CD4-positive, alpha-beta memory T cell (primary cell): ENCODE measurements around the gene EDEM2. TPM values are rescaled to one million over a fixed set of nuclear protein-coding genes. Genes with fewer than 3 reads are reported as not detected.
"Not testable (repeated sequence)": the region's sequence is repeated elsewhere in the genome, so short reads cannot be mapped to it uniquely, and the experiment has no call there.

Source experiments
- CTCF ChIA-PET: fragments of 350-600 bp; sonication (Branson Sonifier 250); formaldehyde crosslinking; loops from one replicate; lab custom pipeline; 2021; ENCODE audit warnings: inconsistent platforms; ENCODE audit not compliant: partially characterized antibody; lab: Charles Lee
- POLR2A ChIA-PET: fragments of 350-600 bp; sonication (Branson Sonifier 250); formaldehyde crosslinking; loops from one replicate; lab custom pipeline; 2021; ENCODE audit not compliant: partially characterized antibody; lab: Charles Lee
- DNase-seq, 5 donors: peaks; one replicate each; pipeline versions ENCODE4 v3.0.0 to v3.0.0-alpha.2; 2020 to 2022; ENCODE audit warnings: mixed read lengths in 1 of 5
- H3K27ac ChIP-seq: one replicate; pipeline ENCODE4 v1.7.0; 2013; ENCODE audit warnings: low read depth, low read length
- H3K27me3 ChIP-seq: 2 replicates; pipeline ENCODE4 v1.7.0; 2013; ENCODE audit warnings: mild to moderate bottlenecking, low read length, moderate library complexity; ENCODE audit not compliant: insufficient read depth
- H3K36me3 ChIP-seq: 2 replicates; pipeline ENCODE4 v1.7.0; 2013; ENCODE audit warnings: mild to moderate bottlenecking, low read length, moderate library complexity; ENCODE audit not compliant: insufficient read depth
- H3K4me1 ChIP-seq: 2 replicates; pipeline ENCODE4 v1.7.0; 2013; ENCODE audit warnings: mild to moderate bottlenecking, low read length, moderate library complexity; ENCODE audit not compliant: insufficient read depth
- H3K4me3 ChIP-seq, 2 donors: one replicate each; pipeline ENCODE4 v1.7.0; 2013; ENCODE audit warnings: low read length in 2 of 2, mild to moderate bottlenecking in 1 of 2
- H3K9me3 ChIP-seq, 2 donors: one replicate each; pipeline ENCODE4 v1.7.0; 2013; ENCODE audit warnings: low read length in 2 of 2, control low read depth in 1 of 2; ENCODE audit not compliant: control insufficient read depth in 1 of 2
- H3K27ac Mint-ChIP-seq, 7 donors: one replicate each; pipeline ENCODE4 v1.8.0; 2020 to 2021; ENCODE audit warnings: mixed read lengths in 7 of 7, mild to moderate bottlenecking in 6 of 7, inconsistent platforms in 3 of 7, moderate library complexity in 3 of 7
- H3K27me3 Mint-ChIP-seq, 2 donors: one replicate each; pipeline ENCODE4 v1.8.0; 2020 to 2021; ENCODE audit warnings: mixed read lengths in 2 of 2
- H3K36me3 Mint-ChIP-seq, 2 donors: one replicate each; pipeline ENCODE4 v1.8.0; 2020 to 2021; ENCODE audit warnings: mixed read lengths in 2 of 2, inconsistent platforms in 1 of 2, mild to moderate bottlenecking in 1 of 2
- H3K4me1 Mint-ChIP-seq, 4 donors: one replicate each; pipeline ENCODE4 v1.8.0; 2020 to 2021; ENCODE audit warnings: mixed read lengths in 4 of 4, mild to moderate bottlenecking in 1 of 4
- H3K4me3 Mint-ChIP-seq, 8 donors: one replicate each; pipeline ENCODE4 v1.8.0; 2020 to 2021; ENCODE audit warnings: mixed read lengths in 8 of 8, mild to moderate bottlenecking in 7 of 8, moderate library complexity in 6 of 8, inconsistent platforms in 3 of 8
- H3K9me3 Mint-ChIP-seq, 8 donors: one replicate each; pipeline ENCODE4 v1.8.0; 2020 to 2021; ENCODE audit warnings: mixed read lengths in 8 of 8, mild to moderate bottlenecking in 5 of 8, inconsistent platforms in 3 of 8, moderate library complexity in 1 of 8
- intact Hi-C: fragments of 100-400 bp; cut with micrococcal nuclease; formaldehyde crosslinking; loops from one replicate; pipeline ENCODE4 v1.15.1; 2023
- polyA plus RNA-seq, 2 donors: library from polyadenylated mRNA; unstranded; fragments of 300-500 nt; fragmentation: Illumina TruSeq; gene quantifications; one replicate each; pipeline ENCODE4 v1.2.3, GENCODE V29; 2021
- total RNA-seq, 2 experiments: library from RNA; stranded (reverse); gene quantifications; one replicate each; pipeline ENCODE4 v1.2.3, GENCODE V29; 2021

The EDEM2 gene
- total and polyA plus RNA-seq, 4 experiments from 2014 or later, result 27.2 to 62.1 (median 39.8) TPM

DNA sequence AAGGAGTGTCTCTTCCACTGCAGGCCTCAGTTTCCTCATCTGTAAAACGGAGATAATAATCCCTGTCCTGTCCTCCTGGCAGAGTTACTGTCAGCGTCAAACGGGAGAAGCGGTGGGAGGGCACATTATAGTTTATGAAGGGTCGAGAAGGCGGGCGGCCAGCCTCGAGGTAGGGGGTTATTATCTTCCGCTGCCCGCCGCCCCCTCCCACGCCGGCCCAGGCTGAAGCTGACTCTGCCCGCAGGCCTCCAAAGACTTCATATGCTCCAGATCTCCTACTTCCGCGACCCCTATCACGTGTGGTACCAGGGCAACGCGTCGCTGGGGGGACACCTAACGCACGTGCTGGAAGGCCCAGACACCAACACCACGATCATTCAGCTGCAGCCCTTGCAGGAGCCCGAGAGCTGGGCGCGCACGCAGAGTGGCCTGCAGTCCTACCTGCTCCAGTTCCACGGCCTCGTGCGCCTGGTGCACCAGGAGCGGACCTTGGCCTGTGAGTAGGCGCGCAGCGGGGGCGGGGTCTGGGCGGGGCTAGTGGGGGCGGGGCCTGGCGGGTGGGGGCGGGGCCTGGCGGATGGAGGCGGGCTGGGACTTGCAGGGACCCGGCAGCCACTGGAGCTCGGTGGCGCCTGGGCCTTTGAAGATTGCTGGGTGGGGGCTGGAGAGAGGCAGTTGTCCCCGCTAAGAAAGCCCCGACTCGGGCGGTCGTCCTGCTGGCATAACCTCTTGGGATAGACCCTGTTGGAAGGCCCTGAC is 27.5 kb upstream of the EDEM2 start:
- no peak overlapping the region for H3K4me3 Mint-ChIP-seq
- Histone ChIP-seq H3K27ac (no peak overlapping the region), H3K27me3 (no peaks in the 10 kb centered on the region), H3K4me3 (no peak overlapping the region), H3K9me3 (no peaks in the 10 kb centered on the region), H3K36me3 (no peaks in the 10 kb centered on the region), H3K4me1 (peaks cover 9% of the 10 kb centered on the region)
- H3K9me3 Mint-ChIP-seq, result no peaks in the 10 kb centered on the region
- peaks cover 1 to 19% of the 10 kb centered on the region in 2 donors for H3K36me3 Mint-ChIP-seq
- ChIA-PET CTCF (no interaction called here), POLR2A (no interaction called here)
- H3K27ac Mint-ChIP-seq, result no peak overlapping the region
- intact Hi-C loops, result no loop called here
- DNase-seq, result peak in 1 of 5 donors; percentile 38
- no peaks in the 10 kb centered on the region for H3K27me3 Mint-ChIP-seq
- peaks cover 9 to 16% (median 11%) of the 10 kb centered on the region in 4 donors for H3K4me1 Mint-ChIP-seq

DNA sequence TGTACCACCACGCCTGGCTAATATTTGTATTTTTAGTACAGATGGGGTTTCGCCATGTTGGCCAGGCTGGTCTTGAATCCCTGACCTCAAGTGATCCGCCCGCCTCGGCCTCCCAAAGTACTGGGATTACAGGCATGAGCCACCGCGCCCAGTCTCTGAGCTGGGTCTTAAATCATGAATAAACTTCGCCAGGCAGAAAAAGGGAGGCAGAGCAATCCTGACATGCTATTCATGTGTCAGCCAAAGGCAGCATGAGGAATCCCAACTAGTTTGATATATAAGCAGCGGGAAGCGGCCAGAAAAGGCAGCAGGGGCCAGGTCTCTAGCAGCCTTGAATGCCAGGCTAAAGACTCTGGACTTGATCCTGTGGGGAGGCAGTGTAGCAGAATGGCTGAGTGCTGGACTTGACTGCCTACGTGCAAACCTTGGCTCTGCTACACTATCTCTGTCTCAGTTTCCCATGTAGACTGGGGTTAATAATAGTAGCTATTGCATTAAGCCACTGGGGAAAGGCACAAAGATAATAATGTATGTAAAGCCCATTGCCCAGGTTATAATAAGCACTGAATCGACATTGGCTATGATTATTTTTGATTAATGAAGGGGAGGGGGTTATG is 26.5 kb upstream of the EDEM2 start:
- no peaks in the 10 kb centered on the region for H3K36me3 ChIP-seq
- H3K36me3 Mint-ChIP-seq, result peaks cover 1 to 16% of the 10 kb centered on the region in 2 donors
- H3K4me1 Mint-ChIP-seq, result peaks cover 9 to 16% (median 11%) of the 10 kb centered on the region in 4 donors
- no peaks in the 10 kb centered on the region for H3K27me3 ChIP-seq
- peak overlapping the region in 1 of 7 donors; percentile 7 for H3K27ac Mint-ChIP-seq
- DNase-seq, result no peak
- no peaks in the 10 kb centered on the region for H3K9me3 Mint-ChIP-seq
- peaks cover 9% of the 10 kb centered on the region for H3K4me1 ChIP-seq
- H3K9me3 ChIP-seq, result no peaks in the 10 kb centered on the region
- intact Hi-C loops, result no loop called here
- no peaks in the 10 kb centered on the region for H3K27me3 Mint-ChIP-seq
- CTCF ChIA-PET, result no interaction called here
- POLR2A ChIA-PET, result no interaction called here
- H3K27ac ChIP-seq, result no peak overlapping the region
- no peak overlapping the region for H3K4me3 ChIP-seq
- peak overlapping the region in 1 of 8 donors; percentile 14 for H3K4me3 Mint-ChIP-seq

DNA sequence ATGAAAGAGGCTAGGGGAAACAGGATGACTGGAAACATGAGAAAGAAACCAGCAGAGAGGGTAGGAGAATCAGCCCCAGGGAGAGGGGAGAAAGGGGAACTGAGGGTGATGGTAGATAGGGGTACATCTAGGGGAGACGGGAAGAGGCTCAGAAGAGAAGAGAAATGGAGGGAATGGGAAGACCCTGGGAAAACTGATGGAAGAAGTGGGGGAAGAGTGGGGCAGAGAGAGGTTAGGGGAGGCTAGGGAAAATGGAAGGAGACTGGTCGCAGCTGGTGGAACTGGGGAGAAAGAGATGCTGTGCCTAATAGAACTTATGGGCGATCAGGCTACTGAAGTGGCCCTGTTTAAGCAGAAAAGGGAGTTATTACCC is 25.3 kb upstream of the EDEM2 start:
- intact Hi-C loops, result no loop called here
- H3K4me3 Mint-ChIP-seq, result peak overlapping the region in 7 of 8 donors; percentile 67 to 87 (median 85)

DNA sequence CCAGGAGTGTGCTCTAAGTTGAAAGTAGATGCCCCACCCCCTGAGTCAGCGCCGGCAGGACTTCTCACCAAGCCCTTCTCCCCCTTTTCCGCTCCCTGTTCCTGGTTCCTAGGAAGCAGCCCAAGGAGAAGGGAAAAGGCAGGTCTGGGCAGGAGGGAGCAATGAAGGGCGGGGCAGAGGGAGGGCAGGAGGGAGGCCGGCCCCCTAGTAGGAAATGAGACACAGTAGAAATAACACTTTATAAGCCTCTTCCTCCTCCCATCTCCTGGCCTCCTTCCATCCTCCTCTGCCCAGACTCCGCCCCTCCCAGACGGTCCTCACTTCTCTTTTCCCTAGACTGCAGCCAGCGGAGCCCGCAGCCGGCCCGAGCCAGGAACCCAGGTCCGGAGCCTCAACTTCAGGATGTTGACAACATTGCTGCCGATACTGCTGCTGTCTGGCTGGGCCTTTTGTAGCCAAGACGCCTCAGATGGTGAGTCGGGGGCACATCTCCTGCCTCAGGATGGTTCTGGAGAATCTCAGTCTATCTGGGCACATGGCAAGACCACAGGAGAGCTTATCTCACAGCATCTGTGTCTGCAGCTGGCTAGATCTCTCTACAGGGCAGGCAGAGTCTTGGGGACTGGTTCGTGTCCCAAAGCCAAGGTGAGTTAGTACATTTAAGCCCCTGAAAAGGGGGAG is 24.8 kb upstream of the EDEM2 start, which contains the start of gene PROCR:
Gene PROCR, plus strand, starts transcription at position 320 of the 681 bp plus-strand sequence. Its CDS starts 83 bp downstream, at position 403.
- Histone ChIP-seq H3K4me3 (no peak within 1 kb of the TSS), H3K27me3 (no peaks in the 10 kb centered on the region), H3K27ac (no peak within 1 kb of the TSS), H3K4me1 (peaks cover 9% of the 10 kb centered on the region), H3K36me3 (no peaks in the 10 kb centered on the region), H3K9me3 (no peaks in the 10 kb centered on the region)
- POLR2A ChIA-PET, result interaction anchor here (0.7 kb wide), 1 partner anchor 25 kb away, joined by 3 read pairs; the partner anchor contains the start of gene EDEM2
- no peak for DNase-seq
- peak within 1 kb of the TSS in 6 of 7 donors; percentile 76 to 90 (median 84) for H3K27ac Mint-ChIP-seq
- peaks cover 9 to 16% (median 11%) of the 10 kb centered on the region in 4 donors for H3K4me1 Mint-ChIP-seq
- H3K4me3 Mint-ChIP-seq, result peak within 1 kb of the TSS; percentile 49 to 87 (median 83)
- no peaks in the 10 kb centered on the region for H3K27me3 Mint-ChIP-seq
- intact Hi-C loops, result no loop called here
- peaks cover 0 to 8% of the 10 kb centered on the region in 2 donors for H3K36me3 Mint-ChIP-seq
- CTCF ChIA-PET, result no interaction called here
- H3K9me3 Mint-ChIP-seq, result no peaks in the 10 kb centered on the region

More for the DNA sequence above, 25.3 kb upstream of the EDEM2 start:
- Mint-ChIP-seq H3K27ac (peak overlapping the region in 4 of 7 donors; percentile 32 to 86 (median 80)), H3K9me3 (no peaks in the 10 kb centered on the region), H3K4me1 (peaks cover 9 to 16% (median 11%) of the 10 kb centered on the region in 4 donors), H3K27me3 (no peaks in the 10 kb centered on the region), H3K36me3 (peaks cover 1 to 12% of the 10 kb centered on the region in 2 donors)
- Histone ChIP-seq H3K27ac (no peak overlapping the region), H3K9me3 (no peaks in the 10 kb centered on the region), H3K36me3 (no peaks in the 10 kb centered on the region), H3K4me3 (no peak overlapping the region), H3K27me3 (no peaks in the 10 kb centered on the region), H3K4me1 (peaks cover 9% of the 10 kb centered on the region)
- POLR2A ChIA-PET, result interaction anchor here (0.7 kb wide), 1 partner anchor 25 kb away, joined by 3 read pairs; the partner anchor contains the start of gene EDEM2
- no peak for DNase-seq
- CTCF ChIA-PET, result no interaction called here

DNA sequence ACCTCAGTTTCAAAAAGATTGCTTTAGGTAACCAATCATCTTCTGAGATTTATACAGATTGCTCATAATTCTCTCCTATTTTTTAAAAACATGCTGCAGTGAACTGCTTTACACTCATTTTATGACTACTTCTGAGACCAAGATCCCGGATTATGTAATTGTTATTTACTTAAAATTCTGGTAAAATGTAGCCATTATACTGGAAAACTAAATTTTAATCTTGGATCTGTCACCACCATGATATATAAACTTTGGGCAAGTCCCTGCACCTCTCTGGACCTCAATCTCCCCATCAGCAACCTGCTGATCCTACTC is 24.3 kb upstream of the EDEM2 start:
- POLR2A ChIA-PET, result no interaction called here
- Mint-ChIP-seq H3K36me3 (peaks cover 0 to 8% of the 10 kb centered on the region in 2 donors), H3K4me3 (peak overlapping the region; percentile 12 to 87 (median 83)), H3K27ac (peak overlapping the region in 3 of 7 donors; percentile 36 to 81 (median 60)), H3K4me1 (peaks cover 10 to 16% (median 11%) of the 10 kb centered on the region in 4 donors), H3K27me3 (no peaks in the 10 kb centered on the region), H3K9me3 (no peaks in the 10 kb centered on the region)
- intact Hi-C loops, result no loop called here
- H3K27me3 ChIP-seq, result no peaks in the 10 kb centered on the region
- no peaks in the 10 kb centered on the region for H3K36me3 ChIP-seq
- H3K4me3 ChIP-seq, result no peak overlapping the region
- CTCF ChIA-PET, result interaction anchor here (0.8 kb wide), 1 partner anchor 75 kb away, joined by 4 read pairs; no protein-coding TSS in a partner anchor
- H3K9me3 ChIP-seq, result no peaks in the 10 kb centered on the region
- peaks cover 9% of the 10 kb centered on the region for H3K4me1 ChIP-seq
- no peak overlapping the region for H3K27ac ChIP-seq
- no peak for DNase-seq

DNA sequence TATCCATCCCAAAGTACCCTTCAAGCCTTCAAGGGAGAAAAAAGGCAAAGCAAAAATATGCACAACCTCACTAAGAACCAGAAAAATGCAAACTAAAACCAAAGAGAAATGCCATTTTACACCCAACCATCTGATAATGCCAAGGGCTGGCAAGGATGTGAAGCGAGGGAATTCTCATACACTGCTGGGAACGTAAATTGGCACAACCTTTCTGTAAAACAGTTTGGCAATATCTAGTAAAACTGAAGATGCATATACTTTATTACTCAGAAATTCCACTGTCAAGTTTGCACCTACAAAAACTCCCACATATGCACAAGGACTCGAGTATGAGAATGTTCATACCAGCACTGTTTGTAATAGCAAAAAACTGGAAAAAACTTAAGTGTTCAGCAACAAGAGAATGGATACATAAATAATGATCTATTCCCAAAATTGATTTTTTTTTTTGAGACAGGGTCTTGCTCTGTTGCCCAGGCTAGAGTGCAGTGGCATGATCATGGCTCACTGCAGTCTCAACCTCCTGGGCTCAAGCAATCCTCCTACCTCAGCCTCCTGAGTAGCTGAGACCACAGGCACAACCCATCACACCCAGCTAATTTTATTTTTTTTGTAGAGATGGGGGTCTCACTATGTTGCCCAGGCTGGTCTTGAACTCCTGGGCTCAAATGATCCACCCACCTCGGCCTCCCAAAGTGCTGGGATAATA is 21.7 kb upstream of the EDEM2 start:
- H3K36me3 ChIP-seq, DNase-seq, H3K27ac ChIP-seq, H3K4me3 Mint-ChIP-seq, CTCF ChIA-PET, H3K27me3 ChIP-seq, H3K4me3 ChIP-seq, H3K4me1 ChIP-seq, H3K9me3 ChIP-seq, H3K27ac Mint-ChIP-seq, H3K27me3 Mint-ChIP-seq, intact Hi-C loops, POLR2A ChIA-PET, H3K9me3 Mint-ChIP-seq, H3K36me3 Mint-ChIP-seq: not testable (repeated sequence)
- H3K4me1 Mint-ChIP-seq, result peaks cover 10 to 16% (median 11%) of the 10 kb centered on the region in 4 donors
